H9 (cell line): Measurements from ENCODE around the gene PXN. TPM values are rescaled to one million over a fixed set of nuclear protein-coding genes. Genes with fewer than 3 reads are reported as not detected.

ENCODE experiments used
- DNase-seq: peaks from one replicate; pipeline ENCODE4 v3.0.0-alpha.2; 2017
- H2AFZ ChIP-seq: one replicate; pipeline ENCODE4 v1.6.1; 2013; ENCODE audit warnings: mild to moderate bottlenecking, low read length, control low read depth, moderate library complexity
- H2AK5ac ChIP-seq: 2 replicates; pipeline ENCODE4 v1.6.1; 2013; ENCODE audit warnings: low read length, control low read depth, mixed read lengths; ENCODE audit not compliant: insufficient read length
- H2BK120ac ChIP-seq: one replicate; pipeline ENCODE4 v1.6.1; 2013; ENCODE audit warnings: low read depth, mild to moderate bottlenecking, low read length, control low read depth, inconsistent platforms; ENCODE audit not compliant: poor library complexity, severe bottlenecking
- H2BK12ac ChIP-seq: 2 replicates; pipeline ENCODE4 v1.6.1; 2013; ENCODE audit warnings: low read length, control low read depth, mixed read lengths, low read depth; ENCODE audit not compliant: insufficient read length
- H2BK15ac ChIP-seq: 2 replicates; pipeline ENCODE4 v1.6.1; 2013; ENCODE audit warnings: low read depth, low read length, control low read depth
- H2BK20ac ChIP-seq: one replicate; pipeline ENCODE4 v1.6.1; 2013; ENCODE audit warnings: low read depth, mild to moderate bottlenecking, low read length, control low read depth, inconsistent platforms; ENCODE audit not compliant: poor library complexity, severe bottlenecking
- H2BK5ac ChIP-seq: 2 replicates; pipeline ENCODE4 v1.6.1; 2013; ENCODE audit warnings: low read length, control low read depth, mixed read lengths; ENCODE audit not compliant: insufficient read length
- H3K14ac ChIP-seq: 2 replicates; pipeline ENCODE4 v1.6.1; 2013; ENCODE audit warnings: low read length, control low read depth; ENCODE audit not compliant: insufficient read depth
- H3K18ac ChIP-seq: 2 replicates; pipeline ENCODE4 v1.6.1; 2013; ENCODE audit warnings: low read depth, mild to moderate bottlenecking, mixed read lengths, low read length, control low read depth; ENCODE audit not compliant: insufficient read length
- H3K23ac ChIP-seq: 2 replicates; pipeline ENCODE4 v1.6.1; 2013; ENCODE audit warnings: low read length, control low read depth, mixed read lengths, low read depth; ENCODE audit not compliant: insufficient read length
- H3K23me2 ChIP-seq: 2 replicates; pipeline ENCODE4 v1.6.1; 2013; ENCODE audit warnings: low read depth, mild to moderate bottlenecking, mixed read lengths, low read length, control low read depth; ENCODE audit not compliant: insufficient read length, poor library complexity, severe bottlenecking
- H3K27ac ChIP-seq: 2 replicates; pipeline ENCODE4 v1.5.1; 2013; ENCODE audit warnings: low read length, control low read depth, mixed read lengths, low read depth; ENCODE audit not compliant: insufficient read length
- H3K27me3 ChIP-seq: 2 replicates; pipeline ENCODE4 v1.6.1; 2013; ENCODE audit warnings: low read length, control low read depth, inconsistent platforms; ENCODE audit not compliant: insufficient read depth
- H3K4ac ChIP-seq: 2 replicates; pipeline ENCODE4 v1.6.1; 2013; ENCODE audit warnings: low read depth, mild to moderate bottlenecking, control low read depth, inconsistent platforms, low read length, moderate library complexity
- H3K4me1 ChIP-seq: 2 replicates; pipeline ENCODE4 v1.6.1; 2013; ENCODE audit warnings: low read length, control low read depth, inconsistent platforms; ENCODE audit not compliant: insufficient read depth
- H3K4me2 ChIP-seq: 2 replicates; pipeline ENCODE4 v1.6.1; 2013; ENCODE audit warnings: low read length, control low read depth, mixed read lengths; ENCODE audit not compliant: insufficient read length, insufficient read depth
- H3K56ac ChIP-seq: 2 replicates; pipeline ENCODE4 v1.6.1; 2013; ENCODE audit warnings: low read depth, mild to moderate bottlenecking, mixed read lengths, low read length, control low read depth; ENCODE audit not compliant: insufficient read length
- H3K79me1 ChIP-seq: 2 replicates; pipeline ENCODE4 v1.6.1; 2013; ENCODE audit warnings: low read depth, mild to moderate bottlenecking, moderate library complexity, low read length, control low read depth, inconsistent platforms; ENCODE audit not compliant: insufficient read depth, poor library complexity, severe bottlenecking
- H3K79me2 ChIP-seq: 2 replicates; pipeline ENCODE4 v1.6.1; 2013; ENCODE audit warnings: low read length, control low read depth, inconsistent platforms; ENCODE audit not compliant: insufficient read depth
- H3K9ac ChIP-seq: 2 replicates; pipeline ENCODE4 v1.6.1; 2013; ENCODE audit warnings: low read length, control low read depth, mixed read lengths; ENCODE audit not compliant: insufficient read length; ENCODE audit errors: extremely low read depth
- H3K9me3 ChIP-seq: one replicate; pipeline ENCODE4 v1.6.1; 2013; ENCODE audit warnings: low read depth, low read length, inconsistent platforms; ENCODE audit not compliant: control insufficient read depth
- H3T11ph ChIP-seq: one replicate; pipeline ENCODE4 v1.6.1; 2013; ENCODE audit warnings: mild to moderate bottlenecking, low read length, control low read depth, inconsistent platforms
- H4K20me1 ChIP-seq: one replicate; pipeline ENCODE4 v1.6.1; 2013; ENCODE audit not compliant: control insufficient read depth, insufficient read length, insufficient read depth
- H4K5ac ChIP-seq: 2 replicates; pipeline ENCODE4 v1.6.1; 2013; ENCODE audit warnings: low read depth, mild to moderate bottlenecking, mixed read lengths, low read length, control low read depth; ENCODE audit not compliant: insufficient read length
- H4K8ac ChIP-seq: replicated peaks from 2 replicates; pipeline ENCODE4 v1.6.1; 2013; ENCODE audit warnings: low read length, control low read depth, mixed read lengths, low read depth; ENCODE audit not compliant: insufficient read length
- H4K91ac ChIP-seq: 2 replicates; pipeline ENCODE4 v1.6.1; 2013; ENCODE audit warnings: low read depth, mild to moderate bottlenecking, moderate library complexity, mixed read lengths, low read length, control low read depth; ENCODE audit not compliant: insufficient read length
- H3K27ac Mint-ChIP-seq, 3 experiments: 2 replicates in 2 of 3; 3 replicates in 1 of 3; pipeline ENCODE4 v1.8.0; 2020 to 2021; ENCODE audit warnings: mixed read lengths in 3 of 3, mild to moderate bottlenecking in 1 of 3, moderate library complexity in 1 of 3
- H3K27me3 Mint-ChIP-seq: 2 replicates; pipeline ENCODE4 v1.8.0; 2021; ENCODE audit warnings: low read depth, mild to moderate bottlenecking, moderate library complexity, mixed read lengths
- H3K36me3 Mint-ChIP-seq, 3 experiments: 2 replicates in 2 of 3; 3 replicates in 1 of 3; pipeline ENCODE4 v1.8.0; 2020 to 2021; ENCODE audit warnings: low read depth in 3 of 3, mixed read lengths in 3 of 3; ENCODE audit not compliant: insufficient read depth in 1 of 3
- H3K4me1 Mint-ChIP-seq, 2 experiments: 2 replicates each; pipeline ENCODE4 v1.8.0; 2020; ENCODE audit warnings: mixed read lengths in 2 of 2
- H3K4me3 Mint-ChIP-seq, 2 experiments: 2 replicates in 1 of 2; 3 replicates in 1 of 2; pipeline ENCODE4 v1.8.0; 2020 to 2021; ENCODE audit warnings: mild to moderate bottlenecking in 2 of 2, mixed read lengths in 2 of 2, moderate library complexity in 1 of 2
- H3K9me3 Mint-ChIP-seq, 2 experiments: 2 replicates in 1 of 2; 3 replicates in 1 of 2; pipeline ENCODE4 v1.8.0; 2020; ENCODE audit warnings: mild to moderate bottlenecking in 2 of 2, mixed read lengths in 2 of 2, moderate library complexity in 1 of 2
- WGBS: extraction: QIAGEN DNeasy Blood & Tissue Kit; methylation state at CpG from one replicate; pipeline ENCODE4 v1.1.7; 2013; ENCODE audit warnings: missing lambda C conversion rate, low lambda C conversion rate, mixed read lengths; ENCODE audit not compliant: insufficient read length; ENCODE audit errors: extremely low coverage; 5-methylcytosine and 5-hydroxymethylcytosine counted together
- total RNA-seq: library from RNA; stranded (reverse); gene quantifications from 2 replicates; pipeline ENCODE4 v1.2.1, GENCODE V29; 2021
- TF ChIP-seq, protein P1 (sequence below): fragments of 200-600 bp; sonication (generic); conservative IDR thresholded peaks from 3 replicates; pipeline ENCODE4 v1.8.0; 2021; ENCODE audit warnings: antibody characterized with exemption, mild to moderate bottlenecking

The PXN gene
- total RNA-seq, 1 experiment from 2014 or later, result 92.8 TPM

GRCh38 chr12:120218680-120219606 is 46.6 kb downstream of the PXN start:
- H3K14ac ChIP-seq, result no peak overlapping the region
- no peaks in the 10 kb centered on the region for H3K79me2 ChIP-seq
- no peak overlapping the region for H3K56ac ChIP-seq
- no peaks in the 10 kb centered on the region for H4K20me1 ChIP-seq
- WGBS, result no CpG with 5 or more reads among the region's 19 CpGs
- no peaks in the 10 kb centered on the region for H3K27me3 Mint-ChIP-seq
- TF ChIP-seq, protein P1, sequence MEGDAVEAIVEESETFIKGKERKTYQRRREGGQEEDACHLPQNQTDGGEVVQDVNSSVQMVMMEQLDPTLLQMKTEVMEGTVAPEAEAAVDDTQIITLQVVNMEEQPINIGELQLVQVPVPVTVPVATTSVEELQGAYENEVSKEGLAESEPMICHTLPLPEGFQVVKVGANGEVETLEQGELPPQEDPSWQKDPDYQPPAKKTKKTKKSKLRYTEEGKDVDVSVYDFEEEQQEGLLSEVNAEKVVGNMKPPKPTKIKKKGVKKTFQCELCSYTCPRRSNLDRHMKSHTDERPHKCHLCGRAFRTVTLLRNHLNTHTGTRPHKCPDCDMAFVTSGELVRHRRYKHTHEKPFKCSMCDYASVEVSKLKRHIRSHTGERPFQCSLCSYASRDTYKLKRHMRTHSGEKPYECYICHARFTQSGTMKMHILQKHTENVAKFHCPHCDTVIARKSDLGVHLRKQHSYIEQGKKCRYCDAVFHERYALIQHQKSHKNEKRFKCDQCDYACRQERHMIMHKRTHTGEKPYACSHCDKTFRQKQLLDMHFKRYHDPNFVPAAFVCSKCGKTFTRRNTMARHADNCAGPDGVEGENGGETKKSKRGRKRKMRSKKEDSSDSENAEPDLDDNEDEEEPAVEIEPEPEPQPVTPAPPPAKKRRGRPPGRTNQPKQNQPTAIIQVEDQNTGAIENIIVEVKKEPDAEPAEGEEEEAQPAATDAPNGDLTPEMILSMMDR, result no peak
- no peak overlapping the region for H3T11ph ChIP-seq
- no peak overlapping the region for H2AFZ ChIP-seq
- H4K5ac ChIP-seq, result no peak overlapping the region
- H2BK5ac ChIP-seq, result no peak overlapping the region
- H3K36me3 Mint-ChIP-seq, result peaks cover 20 to 68% (median 62%) of the 10 kb centered on the region in 3 experiments
- H2AK5ac ChIP-seq, result no peak overlapping the region
- no peak for DNase-seq
- H3K18ac ChIP-seq, result no peak overlapping the region
- H3K23ac ChIP-seq, result no peak overlapping the region
- H3K23me2 ChIP-seq, result no peaks in the 10 kb centered on the region
- H3K4me3 Mint-ChIP-seq, result no peak overlapping the region
- no peaks in the 10 kb centered on the region for H3K9me3 ChIP-seq
- H3K27ac ChIP-seq, result no peak overlapping the region
- H3K9ac ChIP-seq, result no peak overlapping the region
- no peak overlapping the region for H3K4ac ChIP-seq
- H4K8ac ChIP-seq, result no peak overlapping the region
- no peak overlapping the region for H2BK20ac ChIP-seq
- peaks cover 0 to 9% of the 10 kb centered on the region in 2 experiments; a peak in 2 of 4 replicates for H3K4me1 Mint-ChIP-seq
- no peak overlapping the region for H2BK12ac ChIP-seq
- no peaks in the 10 kb centered on the region; the same call in 1 of the 2 replicates for H3K27me3 ChIP-seq
- H2BK15ac ChIP-seq, result no peak overlapping the region
- H3K79me1 ChIP-seq, result no peaks in the 10 kb centered on the region
- H3K27ac Mint-ChIP-seq, result no peak overlapping the region
- H3K9me3 Mint-ChIP-seq, result no peaks in the 10 kb centered on the region
- H4K91ac ChIP-seq, result no peak overlapping the region
- no peaks in the 10 kb centered on the region for H3K4me1 ChIP-seq
- no peak overlapping the region for H2BK120ac ChIP-seq
- H3K4me2 ChIP-seq, result no peak overlapping the region
